GM18861 (cell line): ENCODE data around the gene ATXN7L3B.

Experiments used
- ATAC-seq: cut with Tn5 transposase; IDR thresholded peaks from one replicate; pipeline ENCODE4 v1.9.1; 2021; ENCODE audit not compliant: unreplicated experiment

Gene ATXN7L3B

GRCh38 chr12:74547249-74547648 lies 9.6 kb downstream of the ATXN7L3B start:
- ATAC-seq = no peak

- ATAC-seq = no peak
These were observed 13.7 kb downstream of the ATXN7L3B start for GRCh38 chr12:74551291-74551690.

- ATAC-seq = no peak
These were observed 14.6 kb downstream of the ATXN7L3B start for GRCh38 chr12:74552201-74552600.

GRCh38 chr12:74559728-74560127 lies 22.1 kb downstream of the ATXN7L3B start:
- ATAC-seq = no peak

- no peak for ATAC-seq
These were observed 26.3 kb downstream of the ATXN7L3B start for GRCh38 chr12:74563927-74564326.

DNA sequence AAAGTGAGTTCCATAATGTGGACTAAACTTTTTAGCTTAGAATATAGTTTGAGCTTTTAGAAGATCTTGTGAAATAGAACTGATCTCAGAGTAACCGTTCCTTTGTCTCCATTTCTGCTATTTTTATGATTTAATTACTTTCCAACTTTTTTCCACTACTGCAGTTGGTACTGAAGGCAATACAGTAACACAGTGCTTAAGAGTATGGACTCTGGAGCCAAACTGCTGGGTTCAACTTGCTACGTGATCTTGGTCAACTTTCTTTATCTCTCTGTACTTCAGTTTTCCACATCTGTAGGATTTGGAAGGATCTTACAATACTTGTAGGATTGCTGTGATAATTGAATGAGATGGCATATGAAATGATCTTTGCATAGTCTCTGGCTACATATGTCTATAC lies 40.9 kb downstream of the ATXN7L3B start:
- no peak for ATAC-seq

DNA sequence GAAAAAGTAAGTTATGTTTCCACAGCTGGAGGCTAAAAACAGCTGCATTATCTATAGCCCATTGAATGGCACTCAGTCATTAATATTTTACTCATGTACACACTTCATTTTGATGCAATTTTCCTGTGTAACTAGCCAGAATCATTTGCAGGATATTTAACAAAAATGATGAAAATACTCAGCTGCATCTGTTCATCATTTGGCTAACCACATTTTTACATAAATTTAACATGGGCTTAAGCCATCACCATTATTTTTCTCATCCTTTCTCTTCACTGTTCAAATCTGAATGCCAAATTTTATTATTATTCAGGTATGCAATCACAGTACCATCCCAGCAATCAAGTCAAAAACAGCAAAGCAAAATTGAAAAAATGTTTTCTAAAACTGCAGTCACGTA lies 41.8 kb downstream of the ATXN7L3B start:
- ATAC-seq = no peak

GRCh38 chr12:74579981-74580380 lies 42.3 kb downstream of the ATXN7L3B start:
- ATAC-seq = no peak

GRCh38 chr12:74581439-74581838 lies 43.8 kb downstream of the ATXN7L3B start:
- no peak for ATAC-seq

DNA sequence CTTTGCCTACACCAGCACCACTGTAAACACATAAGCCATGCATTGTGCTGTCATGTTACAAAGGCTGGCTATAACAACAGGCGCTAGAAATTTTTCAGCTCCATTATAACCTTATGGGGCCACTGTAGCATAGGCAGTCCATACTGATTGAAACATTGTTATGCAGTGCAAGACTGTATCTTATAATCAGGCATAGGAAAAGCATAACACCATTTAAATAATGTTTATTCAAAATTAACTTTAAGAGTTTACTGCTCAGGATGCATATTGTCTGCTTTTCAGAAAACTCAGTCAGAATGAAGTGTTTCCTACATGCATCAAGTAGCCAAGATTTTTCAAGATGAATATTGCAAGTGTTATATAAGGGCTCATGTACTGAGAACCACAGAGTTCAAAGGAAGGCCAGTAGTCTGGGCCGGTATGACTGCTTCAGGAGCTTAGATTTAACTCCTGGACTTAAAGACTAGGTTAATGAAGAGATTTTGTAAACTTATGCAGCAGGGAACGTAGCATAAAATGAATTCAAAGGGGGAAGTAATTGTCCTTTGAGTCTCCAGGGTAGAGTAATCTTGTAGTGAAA lies 46.9 kb downstream of the ATXN7L3B start:
- no peak for ATAC-seq

GRCh38 chr12:74586251-74586650 lies 48.6 kb downstream of the ATXN7L3B start:
- no peak for ATAC-seq
